UCSD-AML1 (cell line): ENCODE measurements around the gene RRP8.
A peak's percentile ranks its signal among the peaks of the same experiment; 100 is the strongest.

Source experiments
- DNase-seq: peaks from one replicate; lab custom pipeline; 2025; ENCODE audit not compliant: unreplicated experiment; lab: John Stamatoyannopoulos, UW

The RRP8 gene

GRCh38 chr11:6603287-6604080 is at the start of gene RRP8, which contains the start of gene ILK:
Gene RRP8, minus strand, starts transcription at chr11:6603616. Its CDS starts 114 bp downstream, at chr11:6603502.
Gene ILK, plus strand, starts transcription at chr11:6603774. Its CDS starts 498 bp downstream, at chr11:6604272.
- peak; percentile 92 for DNase-seq

- DNase-seq: no peak
Observed at GRCh38 chr11:6653097-6653496, 49.7 kb upstream of the RRP8 start.

- no peak for DNase-seq
Observed at GRCh38 chr11:6652182-6652581, 48.8 kb upstream of the RRP8 start.

GRCh38 chr11:6650980-6651379 is 47.6 kb upstream of the RRP8 start:
- no peak for DNase-seq

- no peak for DNase-seq
Observed at GRCh38 chr11:6650104-6650503, 46.7 kb upstream of the RRP8 start.

DNA sequence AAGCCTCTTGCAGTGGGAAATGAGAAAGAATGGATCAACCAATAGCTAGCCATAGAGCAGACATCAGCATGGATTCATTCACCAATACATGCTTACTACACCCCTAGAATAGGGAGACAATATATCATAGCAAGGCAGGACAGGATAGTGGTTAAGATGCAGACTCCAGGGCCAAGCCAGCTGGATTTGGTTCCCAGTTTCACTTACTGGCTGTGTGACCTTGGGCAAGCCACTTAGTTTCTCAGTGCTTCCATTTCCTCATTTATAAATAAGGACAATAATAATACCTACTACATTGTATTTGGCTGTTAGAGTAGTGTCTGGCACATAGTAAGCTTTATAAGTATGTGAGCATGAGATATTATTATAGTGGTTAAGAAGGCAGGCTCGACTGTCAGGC is 45.1 kb upstream of the RRP8 start:
- DNase-seq: no peak

DNA sequence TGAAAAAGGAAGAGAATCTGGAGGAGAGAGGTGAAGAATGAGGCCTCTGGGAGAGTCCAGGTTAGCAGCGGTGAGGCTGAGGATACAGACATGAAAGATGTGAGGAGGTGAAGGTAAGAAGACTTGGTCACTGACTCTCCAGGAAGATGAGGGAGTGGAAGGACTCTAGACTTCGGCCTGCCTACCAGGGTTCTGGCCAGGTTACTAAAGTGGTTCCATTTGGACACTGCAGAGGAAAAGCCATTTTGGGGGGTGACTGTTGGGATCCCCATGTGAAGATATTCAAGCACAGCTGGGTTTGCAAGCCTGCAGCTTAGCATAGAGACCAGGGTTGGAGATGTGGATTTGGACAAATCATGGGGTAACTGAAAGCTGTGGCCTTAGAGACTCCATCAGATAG is 44.4 kb upstream of the RRP8 start:
- no peak for DNase-seq

DNA sequence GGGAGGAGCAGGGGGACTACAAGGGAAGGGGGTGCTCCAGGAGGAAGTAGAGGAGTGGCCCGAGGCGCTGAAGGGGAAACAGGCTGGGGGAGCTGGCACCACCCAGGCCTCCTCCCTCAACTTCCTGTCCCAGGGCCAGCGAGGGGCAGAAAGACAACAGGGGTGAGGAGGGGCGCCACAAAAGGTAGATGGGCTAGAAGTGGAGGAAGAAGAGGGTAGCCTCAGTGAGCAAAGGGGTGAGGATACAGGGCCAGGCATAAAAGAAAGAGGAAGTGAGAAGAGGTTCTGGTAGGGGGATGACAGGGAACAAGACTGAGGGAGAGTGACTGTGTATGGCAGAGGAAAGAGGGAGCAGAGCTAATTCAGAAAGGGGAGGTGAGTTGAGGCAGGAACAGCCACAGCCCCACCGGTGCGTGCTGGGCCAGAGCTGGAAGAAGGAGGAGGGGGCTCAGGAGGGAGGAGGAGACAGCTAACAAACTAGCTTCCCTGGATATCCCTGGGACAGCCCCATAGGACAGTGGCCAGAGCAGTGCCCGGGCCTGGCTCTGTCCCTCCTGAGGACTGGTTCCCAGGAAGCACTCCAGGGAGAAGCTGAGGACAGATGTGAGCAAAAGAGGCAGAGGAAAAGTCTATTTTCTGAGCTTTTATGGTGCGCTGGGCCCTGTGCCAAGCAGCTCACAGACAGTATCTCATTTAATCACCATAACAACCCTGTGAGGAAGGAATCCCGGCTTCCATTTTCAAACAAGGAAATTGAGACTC is 43.7 kb upstream of the RRP8 start:
- peak; percentile 84 for DNase-seq

GRCh38 chr11:6646576-6646917 is 43.1 kb upstream of the RRP8 start:
- DNase-seq: no peak

DNA sequence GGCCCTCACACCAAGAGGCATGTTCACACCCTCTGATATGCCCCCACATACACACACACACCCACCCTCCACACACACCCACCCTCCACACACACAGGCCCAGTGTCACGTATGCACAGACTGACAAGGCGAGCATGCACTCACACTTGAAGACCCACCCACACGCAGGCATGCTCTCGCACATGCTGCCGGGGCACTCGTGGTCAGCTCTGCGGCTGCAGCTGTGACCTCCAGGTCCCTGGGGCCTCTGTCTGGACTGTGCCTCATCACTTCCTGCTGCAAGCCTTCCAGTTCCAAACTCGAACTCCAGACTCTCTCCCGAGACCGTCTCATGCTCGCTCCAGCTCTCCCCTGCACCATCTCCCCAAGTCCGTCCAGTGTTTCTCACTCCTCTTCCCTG is 42.7 kb upstream of the RRP8 start:
- DNase-seq: peak; percentile 61

DNA sequence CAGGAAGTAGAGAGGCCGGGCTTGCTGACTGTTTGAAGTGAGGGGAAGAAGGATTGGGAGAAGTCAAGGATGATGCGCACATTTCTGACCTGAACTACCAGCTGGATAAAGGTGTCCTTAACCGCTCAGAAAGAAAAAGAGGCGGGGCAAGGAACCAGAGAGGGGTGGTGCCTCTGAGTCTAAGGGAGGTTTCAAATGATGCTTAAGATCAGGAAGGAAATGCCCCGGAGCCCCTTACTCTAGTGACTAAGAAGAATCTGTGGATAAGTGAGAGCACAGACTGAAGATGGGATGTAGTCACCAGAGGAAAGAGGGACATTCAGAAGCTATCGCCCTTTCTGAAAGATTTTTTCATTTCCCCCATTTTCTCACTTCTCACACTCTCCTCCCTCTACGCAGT is 39.5 kb upstream of the RRP8 start:
- no peak for DNase-seq

GRCh38 chr11:6640985-6641701 is 37.7 kb upstream of the RRP8 start:
- DNase-seq: no peak

- no peak for DNase-seq
Observed at GRCh38 chr11:6640036-6640984, 36.9 kb upstream of the RRP8 start.

GRCh38 chr11:6638429-6638828 is 35.0 kb upstream of the RRP8 start:
- DNase-seq: no peak

- DNase-seq: no peak
Observed at GRCh38 chr11:6637871-6638270, 34.5 kb upstream of the RRP8 start.

DNA sequence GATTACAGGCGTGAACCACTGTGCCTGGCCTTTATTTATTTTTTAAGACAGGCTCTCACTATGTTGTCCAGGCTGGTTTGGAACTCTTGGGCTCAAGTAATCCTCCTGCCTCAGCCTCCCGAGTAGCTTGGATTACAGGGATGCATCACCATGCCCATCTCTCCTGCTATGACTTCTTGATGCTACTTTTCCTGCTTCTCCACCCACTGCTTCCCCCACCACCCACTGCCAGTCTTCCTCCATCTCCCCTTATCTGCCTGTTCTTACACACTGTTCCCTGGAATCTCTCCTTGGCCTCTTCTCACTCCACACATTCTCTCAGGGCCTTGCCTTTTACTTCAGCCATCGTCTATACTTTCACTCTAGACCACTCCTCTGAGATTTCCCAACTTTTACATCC is 33.1 kb upstream of the RRP8 start:
- DNase-seq: no peak

DNA sequence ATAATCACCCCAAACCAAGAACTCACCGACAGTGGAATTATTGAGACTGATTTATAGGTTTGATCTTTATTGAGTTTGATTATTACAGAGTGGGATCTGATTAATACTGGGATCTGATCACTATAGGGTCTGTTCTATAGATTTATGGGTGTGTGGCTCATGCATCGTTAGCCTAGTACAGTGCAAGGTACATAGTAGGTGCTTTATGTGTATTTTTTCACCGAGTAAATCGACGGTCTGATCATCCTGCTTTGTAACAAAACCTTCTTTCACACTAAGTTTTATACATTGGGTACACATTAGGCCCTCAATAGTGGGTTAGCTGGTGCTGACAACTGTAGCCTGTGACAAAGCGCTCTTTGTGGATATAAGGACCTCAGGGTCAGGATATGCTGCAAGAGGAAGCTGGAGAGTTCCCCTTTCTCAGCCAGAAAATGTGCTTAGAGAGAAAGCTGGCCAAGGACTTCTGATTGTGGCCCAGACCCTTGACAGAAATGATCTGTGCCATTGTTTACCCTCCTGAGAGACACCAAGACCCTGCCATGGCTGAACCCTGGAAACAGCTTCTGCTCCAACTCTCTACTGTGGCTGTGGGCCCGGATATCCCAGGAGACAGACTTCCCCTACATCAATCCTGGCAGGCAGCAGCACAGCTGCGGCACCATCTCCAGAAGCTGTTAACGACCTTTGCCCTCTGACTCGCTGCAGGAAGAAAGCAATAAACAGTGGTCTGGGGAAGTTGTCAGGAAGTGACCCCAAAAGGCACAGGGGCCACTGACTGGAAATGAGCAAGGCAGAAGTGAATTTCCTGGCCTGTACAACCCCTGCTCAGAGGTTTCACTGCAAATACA is 31.9 kb upstream of the RRP8 start:
- peak; percentile 69 for DNase-seq

- no peak for DNase-seq
Observed at GRCh38 chr11:6634534-6634933, 31.1 kb upstream of the RRP8 start.
